ENCODE data around the gene SUN5. TPM values are rescaled to one million over a fixed set of nuclear protein-coding genes. Genes with fewer than 3 reads are reported as not detected.
A peak's percentile ranks its signal among the peaks of the same experiment; 100 is the strongest.
"Not testable (repeated sequence)": the region's sequence is repeated elsewhere in the genome, so short reads cannot be mapped to it uniquely, and the experiment has no call there.

Gene SUN5
- polyA plus RNA-seq, 3 donors from 2014 or later: not detected

DNA sequence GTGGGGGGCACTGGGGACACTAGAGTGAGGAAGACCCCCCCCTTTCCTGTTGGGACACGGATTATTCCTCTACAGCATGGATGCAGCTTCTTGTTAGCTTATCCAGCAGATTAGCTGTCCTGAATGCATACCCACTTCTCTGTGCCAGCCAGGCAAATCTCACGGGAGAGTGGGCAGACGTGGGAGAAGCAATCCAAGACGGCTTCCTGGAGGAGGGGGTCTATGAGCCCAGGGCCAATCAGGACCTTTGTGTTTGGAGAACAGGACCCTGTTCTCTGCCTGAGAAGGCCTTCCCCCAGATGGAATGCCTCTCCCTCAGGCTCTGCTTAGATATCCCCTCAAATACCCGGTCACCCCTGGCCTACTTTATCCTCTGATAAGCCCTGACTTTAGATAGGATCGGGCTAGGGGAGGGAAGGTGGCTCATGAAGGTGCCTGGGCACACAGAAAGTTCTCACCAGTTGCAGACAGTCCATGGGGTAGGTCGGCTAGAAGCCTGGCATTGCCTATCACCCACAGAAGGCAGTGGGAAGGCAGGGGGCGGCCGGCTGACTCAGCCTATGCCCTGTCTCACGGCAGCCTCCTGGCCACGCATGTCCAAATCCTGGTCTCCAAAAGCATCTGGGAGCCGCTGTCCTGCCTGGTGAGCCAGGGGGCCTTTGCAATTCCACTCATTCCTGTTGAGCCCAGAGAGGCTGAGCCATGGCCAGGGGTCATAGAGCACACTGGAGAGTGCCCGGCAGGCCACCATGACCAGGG is 34.7 kb downstream of the SUN5 start:
- Mint-ChIP-seq H3K4me3 (peak overlapping the region in 2 of 5 donors; percentile 36 to 40), H3K27me3 (ENCODE audit: low read depth in 3 of 3) (peaks cover 2 to 9% (median 4%) of the 10 kb centered on the region in 3 donors), H3K4me1 (peaks cover 49 to 50% of the 10 kb centered on the region in 2 donors), H3K9me3 (no peaks in the 10 kb centered on the region), H3K36me3 (no peaks in the 10 kb centered on the region), H3K27ac (peak overlapping the region in 4 of 6 donors; percentile 20 to 89 (median 80))
- DNase-seq: no peak

- peaks cover 49 to 50% of the 10 kb centered on the region in 2 donors for H3K4me1 Mint-ChIP-seq
- H3K27me3 Mint-ChIP-seq (ENCODE audit: low read depth in 3 of 3): peaks cover 2 to 9% (median 4%) of the 10 kb centered on the region in 3 donors
- no peak for DNase-seq
- peak overlapping the region in 3 of 5 donors; percentile 1 to 72 (median 2) for H3K4me3 Mint-ChIP-seq
- H3K36me3 Mint-ChIP-seq: no peaks in the 10 kb centered on the region
- H3K9me3 Mint-ChIP-seq: no peaks in the 10 kb centered on the region
- H3K27ac Mint-ChIP-seq: peak overlapping the region in 4 of 6 donors; percentile 5 to 71 (median 18)
Measured at GRCh38 chr20:32968478-32969241, 35.6 kb downstream of the SUN5 start.

DNA sequence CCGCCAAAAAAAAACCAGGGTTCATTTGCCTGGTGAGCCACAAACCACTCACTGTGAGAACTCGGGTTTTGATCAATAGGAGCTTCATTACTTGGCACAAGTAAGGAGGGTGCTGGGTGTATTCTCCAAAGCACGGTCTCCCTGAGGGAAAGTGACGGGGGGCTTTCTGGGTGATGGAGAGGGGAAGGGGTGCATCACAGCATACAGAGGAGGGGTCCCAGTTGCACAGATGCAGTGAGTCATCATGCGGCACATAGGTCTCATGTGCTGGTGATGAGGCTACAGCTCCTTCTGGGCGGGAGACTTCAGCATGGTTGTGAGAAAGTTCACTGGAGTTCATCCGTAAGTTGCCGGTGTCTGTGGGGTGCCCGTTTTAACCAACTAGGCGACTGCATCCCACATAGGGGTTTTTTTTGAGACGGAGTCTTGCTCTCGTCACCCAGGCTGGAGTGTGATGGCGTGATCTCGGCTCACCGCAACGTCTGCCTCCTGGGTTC is 36.2 kb downstream of the SUN5 start:
- peak overlapping the region; percentile 63 to 92 (median 76) for H3K27ac Mint-ChIP-seq
- H3K9me3 Mint-ChIP-seq: no peaks in the 10 kb centered on the region
- peaks cover 2 to 9% (median 4%) of the 10 kb centered on the region in 3 donors for H3K27me3 Mint-ChIP-seq (ENCODE audit: low read depth in 3 of 3)
- H3K4me3 Mint-ChIP-seq: peak overlapping the region in 4 of 5 donors; percentile 29 to 63 (median 43)
- peaks cover 49 to 50% of the 10 kb centered on the region in 2 donors for H3K4me1 Mint-ChIP-seq
- no peak for DNase-seq
- H3K36me3 Mint-ChIP-seq: no peaks in the 10 kb centered on the region

DNA sequence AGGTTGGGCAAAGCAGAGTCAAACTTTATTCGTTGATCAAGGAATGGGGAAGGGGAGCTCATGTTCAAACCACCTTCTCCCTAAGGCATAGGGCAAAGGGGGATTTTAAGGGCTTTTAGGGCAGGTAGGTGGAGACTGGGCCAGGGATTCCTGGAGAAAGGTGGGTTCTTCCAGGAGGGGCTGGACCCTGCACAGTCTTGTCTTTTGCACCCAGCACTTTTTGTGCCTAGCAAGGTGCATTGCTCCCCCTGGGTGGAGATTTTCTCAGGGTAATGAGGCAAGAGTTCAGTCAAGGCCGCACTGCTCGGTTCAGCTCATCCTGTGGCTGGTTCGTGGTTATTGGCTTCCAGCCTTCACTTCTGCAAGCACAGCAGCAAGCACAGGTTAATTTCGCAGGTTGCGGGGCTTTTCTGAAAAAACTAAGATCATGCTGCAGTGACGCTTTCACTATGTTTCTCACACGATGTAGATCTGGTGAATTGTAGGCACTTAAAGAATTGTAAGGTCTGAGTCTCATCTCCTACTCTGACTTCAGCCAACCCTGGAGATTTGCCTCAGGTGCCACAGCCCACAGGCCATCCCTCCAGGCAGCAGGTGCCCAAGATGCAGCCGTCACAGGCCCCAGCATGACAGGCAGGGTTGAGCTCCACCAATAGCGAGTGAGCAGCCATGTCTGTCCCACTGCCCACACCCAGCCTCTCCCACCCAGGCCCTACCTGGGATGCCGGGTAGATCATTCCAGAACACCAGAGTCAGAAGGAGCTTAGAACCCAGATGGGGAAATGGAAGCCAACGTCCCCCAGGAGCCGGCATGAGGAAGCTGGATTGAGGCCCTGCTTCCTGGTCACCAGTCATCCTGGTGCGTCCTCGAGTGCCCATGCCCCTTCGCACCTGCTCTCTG is 37.1 kb downstream of the SUN5 start:
- H3K4me1 Mint-ChIP-seq: peaks cover 49 to 50% of the 10 kb centered on the region in 2 donors
- peaks cover 2 to 9% (median 2%) of the 10 kb centered on the region in 3 donors for H3K27me3 Mint-ChIP-seq (ENCODE audit: low read depth in 3 of 3)

GRCh38 chr20:32966382-32966781 is 37.9 kb downstream of the SUN5 start:
- H3K4me3 Mint-ChIP-seq: peak overlapping the region in 2 of 5 donors; percentile 56 to 61
- H3K9me3 Mint-ChIP-seq: no peaks in the 10 kb centered on the region
- peaks cover 0 to 9% (median 2%) of the 10 kb centered on the region in 3 donors for H3K27me3 Mint-ChIP-seq (ENCODE audit: low read depth in 3 of 3)
- peaks cover 49 to 50% of the 10 kb centered on the region in 2 donors for H3K4me1 Mint-ChIP-seq
- H3K27ac Mint-ChIP-seq: peak overlapping the region in 5 of 6 donors; percentile 32 to 89 (median 72)
- no peaks in the 10 kb centered on the region for H3K36me3 Mint-ChIP-seq
- DNase-seq: no peak

More for the DNA sequence above, 37.1 kb downstream of the SUN5 start:
- Mint-ChIP-seq H3K27ac (peak overlapping the region; percentile 63 to 92 (median 80)), H3K9me3 (no peaks in the 10 kb centered on the region), H3K4me3 (peak overlapping the region; percentile 17 to 63 (median 56)), H3K36me3 (no peaks in the 10 kb centered on the region)
- peak; percentile 40 to 47 (median 45) for DNase-seq

DNA sequence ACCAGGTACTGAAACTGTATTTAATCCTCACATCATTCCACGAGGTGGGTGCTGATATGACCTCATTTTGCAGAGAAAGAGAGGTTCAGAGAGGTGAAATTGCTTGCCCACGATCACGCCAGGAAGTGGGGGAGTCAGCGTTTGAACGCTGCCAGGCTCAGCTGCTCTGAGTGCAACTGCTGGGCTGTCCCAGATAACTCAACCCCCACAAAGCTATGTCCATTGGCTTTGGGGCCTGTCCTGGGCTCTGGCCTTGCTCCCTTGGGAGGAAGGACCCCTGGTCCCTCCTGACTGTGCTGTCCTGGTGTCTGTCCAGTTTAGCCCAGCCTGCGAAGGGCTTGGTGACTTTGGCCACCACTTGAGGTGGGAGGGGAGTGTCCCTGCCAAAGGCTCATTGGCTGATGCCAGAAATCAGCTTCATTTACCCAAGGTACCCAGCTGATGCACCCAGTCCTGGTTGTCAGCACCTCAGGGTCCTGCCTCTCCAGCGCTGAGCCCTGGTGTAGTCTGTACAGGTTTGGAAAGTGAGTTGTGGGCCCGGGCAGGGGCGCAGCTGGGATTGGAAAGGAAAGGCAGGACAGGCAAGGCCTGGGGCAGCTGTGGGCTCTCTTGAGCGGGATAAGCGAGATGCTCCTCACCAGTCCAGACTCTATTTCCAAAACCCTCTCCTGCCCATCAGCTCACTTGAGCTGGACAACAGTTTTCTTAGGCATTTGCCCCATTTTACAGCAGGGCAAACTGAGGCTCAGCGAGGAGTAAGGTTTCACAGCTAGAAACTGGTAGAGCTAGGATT is 38.5 kb downstream of the SUN5 start:
- H3K4me1 Mint-ChIP-seq: peaks cover 49 to 50% of the 10 kb centered on the region in 2 donors
- H3K36me3 Mint-ChIP-seq: no peaks in the 10 kb centered on the region
- no peak for DNase-seq
- no peak overlapping the region for H3K4me3 Mint-ChIP-seq
- H3K27ac Mint-ChIP-seq: peak overlapping the region in 1 of 6 donors; percentile 72
- no peaks in the 10 kb centered on the region for H3K9me3 Mint-ChIP-seq
- peaks cover 0 to 9% (median 2%) of the 10 kb centered on the region in 3 donors for H3K27me3 Mint-ChIP-seq (ENCODE audit: low read depth in 3 of 3)

GRCh38 chr20:32965115-32965514 is 39.1 kb downstream of the SUN5 start:
- Mint-ChIP-seq H3K27ac (peak overlapping the region in 1 of 6 donors; percentile 49), H3K4me1 (peaks cover 45 to 48% of the 10 kb centered on the region in 2 donors), H3K27me3 (ENCODE audit: low read depth in 3 of 3) (peaks cover 1 to 9% (median 2%) of the 10 kb centered on the region in 3 donors), H3K4me3 (no peak overlapping the region), H3K9me3 (no peaks in the 10 kb centered on the region), H3K36me3 (no peaks in the 10 kb centered on the region)
- DNase-seq: no peak

DNA sequence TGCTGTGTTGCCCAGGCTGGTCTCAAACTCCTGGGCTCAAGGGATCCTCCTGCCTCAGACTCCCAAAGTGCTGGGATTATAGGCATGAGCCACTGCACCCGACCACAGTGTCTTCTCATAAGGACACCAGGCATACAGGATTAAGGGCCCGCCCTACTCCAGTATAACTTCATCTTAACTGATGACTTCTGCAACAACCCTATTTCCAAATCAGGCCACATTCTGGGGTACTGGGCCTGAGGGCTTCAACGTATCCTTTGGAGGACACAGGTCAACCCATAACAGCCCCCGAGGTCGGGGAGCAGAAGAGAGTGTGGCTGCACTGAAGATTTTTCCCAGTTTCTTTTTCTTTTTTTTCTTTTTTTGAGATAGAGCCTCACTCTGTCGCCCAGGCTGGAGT is 39.7 kb downstream of the SUN5 start:
- no peak overlapping the region for H3K4me3 Mint-ChIP-seq
- no peak overlapping the region for H3K27ac Mint-ChIP-seq
- peaks cover 42% of the 10 kb centered on the region in 2 donors for H3K4me1 Mint-ChIP-seq
- no peaks in the 10 kb centered on the region for H3K9me3 Mint-ChIP-seq
- H3K27me3 Mint-ChIP-seq (ENCODE audit: low read depth in 3 of 3): peaks cover 1 to 9% (median 2%) of the 10 kb centered on the region in 3 donors
- H3K36me3 Mint-ChIP-seq: no peaks in the 10 kb centered on the region
- DNase-seq: no peak

DNA sequence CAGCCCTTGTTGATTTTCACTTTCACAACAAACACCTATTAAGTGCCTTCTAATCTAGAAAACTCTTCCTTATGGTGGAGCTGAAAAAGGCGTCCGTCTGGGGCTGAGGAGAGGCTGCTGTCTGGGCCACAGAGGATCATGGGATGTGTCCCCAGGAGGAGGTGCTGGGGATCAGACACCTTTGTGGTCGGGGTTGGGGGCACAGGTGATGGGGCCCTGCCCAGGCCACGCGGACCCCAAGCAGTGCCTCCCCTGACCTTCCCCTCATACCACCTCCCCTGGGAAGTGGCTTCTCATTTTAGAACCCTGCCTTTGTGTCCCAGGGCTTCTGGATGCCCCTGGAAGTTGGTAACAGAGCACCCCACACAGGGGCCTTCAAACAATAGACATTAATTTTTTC is 41.1 kb downstream of the SUN5 start:
- Mint-ChIP-seq H3K36me3 (peaks cover 0 to 1% (median 0%) of the 10 kb centered on the region in 3 donors), H3K4me1 (peaks cover 30 to 31% of the 10 kb centered on the region in 2 donors), H3K27me3 (ENCODE audit: low read depth in 3 of 3) (peaks cover 1 to 9% (median 2%) of the 10 kb centered on the region in 3 donors), H3K27ac (peak overlapping the region in 1 of 6 donors; percentile 61), H3K4me3 (no peak overlapping the region), H3K9me3 (peaks cover 0 to under 1% (median 0%) of the 10 kb centered on the region in 6 donors)
- no peak for DNase-seq

DNA sequence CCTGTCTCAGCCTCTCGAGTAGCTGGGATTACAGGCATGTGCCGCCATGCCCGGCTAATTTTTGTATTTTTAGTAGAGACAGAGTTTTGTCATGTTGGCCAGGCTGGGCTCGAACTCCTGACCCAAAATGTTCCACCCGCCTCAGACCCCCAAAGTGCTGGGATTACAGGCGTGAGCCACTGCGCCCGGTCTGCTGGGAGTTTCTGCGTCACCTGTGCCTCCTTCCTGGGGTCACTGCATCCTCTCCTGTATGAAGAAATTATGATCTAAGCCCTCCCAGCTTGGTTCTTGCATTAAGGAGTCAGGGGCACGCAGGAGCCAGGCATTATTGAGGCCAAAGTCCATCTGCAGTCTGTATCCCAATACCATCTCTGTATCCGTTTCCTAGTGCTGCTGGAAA is 41.6 kb downstream of the SUN5 start:
- H3K36me3 Mint-ChIP-seq; H3K27me3 Mint-ChIP-seq (ENCODE audit: low read depth in 3 of 3); H3K4me3 Mint-ChIP-seq; H3K27ac Mint-ChIP-seq; H3K9me3 Mint-ChIP-seq; DNase-seq: not testable (repeated sequence)
- H3K4me1 Mint-ChIP-seq: peaks cover 25 to 26% of the 10 kb centered on the region in 2 donors

DNA sequence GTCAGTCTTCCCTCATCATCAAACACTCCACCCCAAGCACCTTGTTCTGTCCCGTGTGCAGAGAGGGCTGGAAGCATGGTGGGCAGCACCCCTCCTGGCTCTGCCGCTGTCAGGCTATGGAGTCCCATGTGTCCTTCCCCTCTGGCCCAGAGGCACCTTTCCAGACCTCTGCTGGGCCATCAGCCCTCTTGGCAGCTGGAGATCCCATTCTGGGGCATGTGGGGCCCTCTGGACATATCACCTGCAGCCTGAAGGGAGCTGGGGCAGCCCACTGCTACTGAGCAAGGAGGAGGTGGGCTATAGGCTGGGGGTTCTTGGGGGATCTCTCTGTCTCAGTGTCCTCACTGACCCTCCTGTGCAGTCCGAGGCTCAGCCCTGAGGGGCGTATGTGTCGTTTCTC is 42.2 kb downstream of the SUN5 start:
- Mint-ChIP-seq H3K27me3 (ENCODE audit: low read depth in 3 of 3) (peaks cover 0 to 7% (median 1%) of the 10 kb centered on the region in 3 donors), H3K9me3 (peaks cover 5 to 12% (median 8%) of the 10 kb centered on the region in 6 donors), H3K27ac (peak overlapping the region in 1 of 6 donors; percentile 62), H3K4me3 (no peak overlapping the region), H3K4me1 (peaks cover 19 to 20% of the 10 kb centered on the region in 2 donors), H3K36me3 (peaks cover 0 to 6% (median 4%) of the 10 kb centered on the region in 3 donors)
- DNase-seq: no peak
